GM21528 (cell line): Measurements from ENCODE around the gene DNAL1.

Experiments used
- ATAC-seq: cut with Tn5 transposase; IDR thresholded peaks from one replicate; pipeline ENCODE4 v1.9.1; 2021; ENCODE audit warnings: mild to moderate bottlenecking, moderate library complexity; ENCODE audit not compliant: unreplicated experiment, low FRiP score

Gene DNAL1

DNA sequence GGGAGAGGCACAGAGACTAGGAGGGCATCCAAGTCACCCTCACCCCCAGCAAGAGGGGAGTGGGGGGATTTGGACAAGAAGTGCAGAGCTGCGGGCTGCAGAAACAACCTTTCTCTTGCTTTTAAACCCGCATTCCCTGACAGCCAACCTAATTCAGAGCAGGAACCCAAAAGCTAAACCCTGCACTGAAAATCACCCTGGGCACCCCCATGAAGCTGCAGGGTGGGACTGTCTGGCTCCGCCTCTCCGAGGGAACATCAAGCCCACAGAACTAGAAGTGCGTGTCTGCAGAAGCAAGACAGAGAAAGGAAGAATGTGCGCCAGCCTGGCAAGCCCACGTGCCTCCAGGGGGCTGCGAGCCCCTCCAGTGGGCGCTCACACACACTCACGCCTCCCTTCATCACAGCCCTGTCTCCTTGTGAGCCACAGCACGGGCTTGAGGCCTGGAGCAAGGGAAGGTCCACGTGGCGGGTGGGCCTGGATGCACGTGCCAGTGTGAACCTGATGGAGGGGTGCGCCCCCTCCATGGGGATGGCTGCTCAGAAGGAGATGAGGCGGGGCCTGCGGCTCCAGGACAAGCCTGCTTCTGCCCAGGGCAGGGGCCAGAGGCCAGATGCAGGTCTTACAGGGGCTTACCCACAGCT is 97.2 kb downstream of the DNAL1 start:
- no peak for ATAC-seq

DNA sequence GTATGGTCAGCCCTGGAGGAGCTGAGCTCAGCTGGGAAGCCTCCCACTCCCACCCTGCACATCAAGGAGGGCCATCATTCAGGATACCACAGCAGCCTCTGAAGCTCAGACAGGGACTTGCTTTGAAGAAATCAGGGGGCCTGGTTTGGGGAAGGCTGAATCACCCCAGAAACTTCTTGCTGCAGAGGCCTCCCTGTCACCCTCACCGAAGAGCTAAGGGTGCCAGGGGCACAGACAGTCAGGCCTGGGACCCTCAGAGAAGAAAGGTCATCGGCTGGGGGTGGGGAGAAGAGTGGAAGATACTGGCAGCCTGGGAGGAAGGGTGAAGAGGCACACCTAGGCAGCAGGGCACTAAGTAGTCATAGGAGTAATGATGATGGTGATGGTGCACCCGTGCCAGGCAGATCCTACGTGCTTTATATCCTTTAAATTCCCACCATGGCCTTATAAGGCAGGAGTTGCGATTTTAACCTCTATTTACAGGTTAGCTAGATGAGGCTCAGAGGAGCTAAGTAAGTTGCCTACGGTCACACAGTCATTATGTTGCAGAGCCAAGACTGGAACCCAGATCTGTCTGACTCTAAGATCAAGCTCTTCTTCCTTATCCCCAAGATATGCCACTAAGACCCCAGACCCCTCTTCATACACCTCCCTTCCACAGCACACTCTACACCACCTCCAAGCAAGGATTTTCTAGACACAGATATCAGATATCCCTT is 97.9 kb downstream of the DNAL1 start:
- ATAC-seq = no peak

DNA sequence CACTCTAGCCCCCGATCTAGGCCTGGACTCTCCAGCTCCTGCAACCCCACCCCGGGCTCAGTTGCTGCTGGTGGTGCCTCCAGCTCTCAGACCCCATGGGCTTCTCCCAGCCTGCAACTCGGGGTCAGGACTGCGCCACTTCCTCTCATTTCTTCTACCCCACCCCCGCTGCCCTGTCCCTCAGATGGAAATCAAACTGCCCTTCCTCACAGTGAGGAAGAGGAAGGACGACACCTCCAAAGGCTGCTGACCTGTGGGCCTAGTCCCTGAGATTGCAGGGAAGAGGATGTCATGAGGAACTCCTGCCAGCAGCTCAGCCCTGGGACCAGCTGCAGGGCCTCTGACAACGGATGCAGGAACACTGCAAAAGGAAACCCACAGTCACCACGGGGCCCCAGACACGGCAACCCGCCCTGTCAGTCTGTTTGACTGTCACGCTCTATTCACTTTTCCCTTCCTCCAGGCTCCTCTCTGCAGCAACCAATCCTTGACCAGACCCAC is 98.7 kb downstream of the DNAL1 start:
- no peak for ATAC-seq

DNA sequence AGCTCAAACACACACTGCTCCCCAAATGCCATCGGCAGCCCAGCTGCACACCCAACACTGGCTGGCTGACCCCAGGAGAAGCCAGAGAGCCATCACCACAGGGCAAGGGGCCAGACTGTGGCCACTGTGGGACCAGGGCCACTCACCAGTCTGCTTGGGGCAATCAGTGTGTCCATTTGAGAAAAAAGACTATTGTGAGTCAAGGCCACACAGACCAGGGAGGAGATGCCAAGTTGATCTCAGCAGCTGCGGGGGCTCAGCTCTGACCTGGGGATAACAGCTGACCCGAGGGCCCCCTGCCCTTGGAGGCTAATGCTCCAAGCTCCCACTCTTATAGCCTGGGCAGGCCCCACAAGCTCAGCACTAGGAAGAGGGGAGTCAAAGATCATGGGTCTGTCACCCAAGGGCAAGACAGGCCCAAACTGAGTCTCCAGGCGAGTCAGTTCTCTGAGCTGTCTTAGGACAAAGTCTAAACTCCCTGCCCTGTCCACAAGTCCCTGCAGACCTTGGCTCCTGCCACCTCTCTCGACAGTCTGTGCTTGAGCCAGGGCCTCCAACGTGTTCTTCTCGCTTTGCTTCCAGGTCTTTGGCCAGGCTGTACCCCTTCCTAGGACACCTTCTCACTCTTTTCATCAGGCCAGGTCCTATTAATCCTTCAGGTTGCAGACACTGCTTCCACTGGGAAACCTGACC is 99.5 kb downstream of the DNAL1 start:
- no peak for ATAC-seq

DNA sequence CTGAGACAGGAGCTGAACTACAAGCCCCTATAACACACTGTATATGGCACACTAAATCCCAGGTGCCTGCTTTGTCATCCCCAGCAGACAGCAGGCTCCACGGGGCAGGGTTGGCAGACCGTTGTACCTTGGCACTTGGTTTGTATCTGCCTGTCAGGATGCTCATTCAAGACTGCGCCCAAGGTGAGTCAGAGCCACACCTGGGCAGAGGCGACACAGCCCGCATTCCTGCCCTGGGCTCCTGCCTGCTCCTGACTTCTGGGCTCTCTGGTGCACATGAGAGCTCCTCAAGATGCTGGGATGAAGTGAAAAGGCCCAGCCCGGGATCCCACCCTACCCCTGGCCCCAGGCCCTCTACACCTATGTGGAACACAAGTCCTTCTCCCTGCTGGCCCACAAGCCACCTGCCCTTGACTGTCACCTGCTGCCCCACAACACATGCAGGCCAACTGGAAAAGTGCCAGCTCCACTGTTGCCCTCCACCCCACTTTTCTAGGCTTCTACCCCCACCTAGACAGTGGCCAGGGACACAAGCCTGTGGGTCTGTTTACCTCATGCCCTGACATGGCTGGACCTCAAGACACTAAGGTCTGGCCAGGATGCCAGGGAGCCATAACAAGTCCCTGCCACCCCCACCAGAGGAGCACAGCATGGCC is 100.2 kb downstream of the DNAL1 start:
- no peak for ATAC-seq

DNA sequence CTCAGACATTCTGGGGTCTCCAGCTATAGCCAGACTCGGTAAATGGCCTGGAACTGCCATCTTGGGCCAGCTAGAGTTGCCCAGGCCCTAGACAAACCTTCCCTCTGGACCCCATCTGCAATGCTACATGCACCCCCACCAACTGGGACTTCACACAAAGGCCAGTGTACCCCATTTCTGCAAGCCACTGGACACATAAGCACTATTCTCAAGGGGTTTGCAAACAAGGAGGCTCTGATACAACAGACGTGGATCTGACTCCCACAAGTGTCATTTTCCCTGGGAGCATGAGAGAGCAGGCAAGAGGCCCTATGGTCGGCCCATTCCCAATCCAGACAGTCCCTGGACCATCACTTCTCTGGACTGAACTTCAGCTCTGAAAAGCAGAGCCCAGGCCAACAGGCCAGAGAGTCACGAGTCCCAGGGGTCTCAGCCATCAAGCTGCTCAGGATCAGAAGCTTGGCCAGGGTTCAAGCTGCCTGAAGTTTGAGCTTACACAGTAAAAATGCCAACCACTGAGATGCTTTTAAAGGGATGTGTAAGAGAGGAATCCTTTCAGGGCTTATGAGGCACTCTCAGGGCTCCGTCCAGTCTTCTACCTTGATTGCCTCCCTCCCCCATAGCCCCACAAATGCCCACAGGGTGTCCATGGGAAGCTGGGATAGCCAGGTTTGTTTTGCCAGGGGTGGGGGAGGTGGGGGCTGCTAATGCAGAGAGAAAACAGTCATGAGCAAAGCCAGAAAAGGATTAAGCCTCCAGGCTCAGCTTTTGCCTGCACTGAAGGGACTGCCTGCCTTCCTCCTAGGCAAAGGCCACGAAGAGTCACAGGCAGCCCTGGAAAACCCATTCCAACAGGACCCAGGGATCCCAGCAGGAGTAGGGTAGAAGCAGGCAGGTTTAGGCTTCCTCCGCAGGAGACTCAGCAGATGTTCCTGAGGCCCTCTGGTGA is 101.1 kb downstream of the DNAL1 start:
- ATAC-seq = no peak

DNA sequence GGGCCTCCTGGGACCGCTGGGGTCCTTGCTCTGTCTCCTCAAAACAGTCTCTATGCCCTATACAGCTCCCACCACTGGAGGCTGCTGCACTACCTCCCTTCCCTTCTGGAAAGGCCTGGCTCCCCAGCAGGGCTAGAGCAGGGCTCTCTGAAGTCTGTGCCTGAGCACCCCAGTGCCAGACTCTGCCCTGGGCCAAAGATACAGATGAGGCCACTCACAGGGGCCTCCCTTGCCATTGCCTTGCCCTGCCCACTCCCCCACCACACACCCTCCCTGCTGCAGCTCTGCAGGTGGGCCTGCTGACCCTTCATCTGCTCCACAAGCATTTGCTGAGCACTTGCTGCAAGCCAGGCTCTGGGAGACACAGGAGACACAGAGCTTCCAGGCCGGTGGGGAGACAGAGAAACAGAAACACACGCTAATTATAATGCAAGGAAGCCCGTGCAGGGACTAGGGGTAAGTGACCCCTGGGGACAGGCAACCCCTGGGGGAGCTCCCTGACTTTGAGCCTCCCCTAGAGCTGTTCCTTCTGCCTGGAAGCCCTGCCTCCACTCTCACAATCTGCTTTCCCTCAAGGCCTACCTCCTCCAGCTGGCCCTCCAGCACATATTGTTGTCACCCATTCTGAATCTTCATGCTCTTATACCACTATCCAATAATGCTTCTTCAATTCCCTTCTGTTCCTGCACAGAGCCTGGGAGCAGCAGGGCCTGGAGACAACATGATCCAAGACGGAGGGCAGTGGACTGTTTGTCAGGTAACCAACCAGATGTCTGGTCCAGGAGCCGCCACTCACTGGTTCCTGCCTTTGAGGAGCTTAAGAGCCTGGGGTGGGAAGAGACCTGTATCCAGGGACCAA is 102.0 kb downstream of the DNAL1 start:
- ATAC-seq = no peak

DNA sequence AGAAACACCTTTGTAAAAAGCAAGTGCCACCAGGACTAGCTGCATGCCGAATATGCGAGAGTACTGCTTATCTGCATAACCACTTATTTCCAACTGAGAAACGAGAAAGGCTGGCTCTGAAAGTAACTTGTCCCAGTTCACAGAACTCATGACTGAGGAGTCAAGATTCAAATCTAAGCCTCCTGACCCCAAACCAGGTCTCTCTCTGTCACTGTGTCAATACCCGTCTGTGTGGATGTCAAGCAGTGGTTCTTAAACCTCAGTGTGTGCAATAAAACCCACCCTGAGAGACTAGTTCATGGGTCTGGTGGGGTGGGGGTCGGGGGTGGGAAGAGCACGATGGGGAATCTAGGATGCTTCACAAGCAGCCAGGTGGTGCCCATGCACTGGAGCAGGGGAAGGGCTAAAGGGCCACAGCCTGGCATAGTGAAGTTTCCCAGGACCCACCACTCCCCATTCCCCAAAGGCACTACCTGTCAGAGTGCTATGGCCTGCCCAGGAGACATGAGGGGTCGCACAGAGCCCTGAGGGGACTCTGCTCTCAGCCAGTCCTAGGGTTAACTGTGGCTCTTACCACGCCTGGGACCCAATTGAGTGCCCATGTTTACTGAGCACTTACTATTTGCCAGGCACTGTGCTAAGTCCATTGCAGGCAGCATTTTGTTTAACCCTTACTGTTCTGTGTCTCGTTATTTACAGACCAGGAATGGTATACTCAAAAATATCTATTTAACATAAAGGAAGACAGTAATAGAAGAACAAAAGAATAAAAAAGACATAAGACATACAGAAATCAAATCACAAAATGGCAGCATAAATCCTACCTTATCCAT is 102.8 kb downstream of the DNAL1 start:
- no peak for ATAC-seq

DNA sequence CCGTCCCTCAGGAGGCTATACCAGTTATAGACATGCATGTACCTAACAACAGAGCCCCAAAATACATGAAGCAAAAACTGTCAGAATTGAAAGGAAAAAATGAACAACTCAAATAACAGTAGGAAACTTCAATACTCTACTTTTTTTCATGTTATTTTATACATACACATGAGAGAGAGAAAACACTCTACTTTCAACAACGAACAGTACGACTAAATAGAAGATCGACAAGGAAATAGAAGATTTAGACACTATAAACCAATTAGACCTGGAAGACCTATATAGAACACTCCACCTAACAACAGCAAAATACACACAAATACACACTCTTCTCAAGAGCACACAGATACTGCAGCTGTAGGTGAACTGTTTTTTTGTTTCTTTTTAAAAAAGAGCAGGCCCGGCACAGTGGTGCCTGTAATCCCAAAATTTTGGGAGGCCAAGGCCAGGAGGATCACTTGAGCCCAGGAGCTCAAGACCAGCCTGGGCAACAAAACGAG is 104.1 kb downstream of the DNAL1 start:
- no peak for ATAC-seq

DNA sequence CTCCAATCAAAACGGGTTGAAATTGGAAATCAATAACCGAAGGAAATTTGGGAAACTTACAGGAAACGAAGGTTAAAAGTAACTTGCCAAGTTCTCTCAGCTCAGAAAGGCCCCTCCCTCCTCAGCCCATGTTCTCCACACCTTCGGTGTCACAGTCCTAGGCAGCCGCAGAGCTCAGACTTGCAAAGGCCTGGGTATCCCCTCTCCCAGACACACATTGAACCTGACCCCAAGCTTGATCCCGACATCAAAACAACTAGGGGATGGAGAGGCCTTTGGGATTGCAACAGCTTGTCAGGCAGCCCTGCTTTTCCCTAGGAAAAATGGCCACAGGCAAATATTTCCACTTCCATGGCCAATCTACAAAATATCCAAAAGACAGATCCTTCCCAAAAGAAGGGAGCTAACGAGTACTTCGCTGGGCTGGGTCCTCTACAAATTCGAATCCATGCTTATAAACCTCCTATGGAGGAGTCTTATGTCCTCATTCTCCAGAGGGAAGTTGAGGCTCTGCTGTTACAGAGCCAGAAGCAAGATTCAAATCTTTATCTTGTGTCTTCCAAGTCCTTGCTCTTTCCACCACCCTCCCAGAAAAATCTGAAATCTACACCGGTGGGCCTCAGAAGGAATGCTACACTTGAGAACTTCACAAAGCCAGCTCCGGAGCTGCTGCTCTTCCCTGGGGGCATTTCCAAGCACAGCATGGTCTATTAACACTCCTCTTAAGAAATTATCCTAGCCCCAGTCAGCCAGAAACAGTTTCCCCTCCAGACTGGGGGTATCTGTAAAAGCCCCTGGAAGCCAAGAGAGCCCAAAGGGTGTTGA is 105.1 kb downstream of the DNAL1 start:
- ATAC-seq = no peak

DNA sequence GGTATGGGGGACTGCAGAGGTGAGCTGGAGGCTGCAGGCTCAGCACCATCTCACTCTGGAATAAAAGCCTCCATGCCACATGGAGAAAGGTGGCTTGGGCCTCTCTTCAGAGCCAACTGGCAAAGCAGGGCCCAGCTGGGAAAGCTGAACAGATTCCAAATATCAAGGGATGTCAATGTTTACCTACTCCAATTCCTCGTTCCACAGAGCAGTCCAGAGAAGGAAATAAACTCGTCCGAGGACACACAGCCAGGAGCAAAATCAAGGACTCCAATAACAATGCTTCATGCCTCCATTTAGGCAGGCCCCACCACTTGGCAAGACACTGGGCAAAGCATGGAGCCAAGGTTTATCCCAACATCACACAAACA is 105.7 kb downstream of the DNAL1 start:
- ATAC-seq = no peak

DNA sequence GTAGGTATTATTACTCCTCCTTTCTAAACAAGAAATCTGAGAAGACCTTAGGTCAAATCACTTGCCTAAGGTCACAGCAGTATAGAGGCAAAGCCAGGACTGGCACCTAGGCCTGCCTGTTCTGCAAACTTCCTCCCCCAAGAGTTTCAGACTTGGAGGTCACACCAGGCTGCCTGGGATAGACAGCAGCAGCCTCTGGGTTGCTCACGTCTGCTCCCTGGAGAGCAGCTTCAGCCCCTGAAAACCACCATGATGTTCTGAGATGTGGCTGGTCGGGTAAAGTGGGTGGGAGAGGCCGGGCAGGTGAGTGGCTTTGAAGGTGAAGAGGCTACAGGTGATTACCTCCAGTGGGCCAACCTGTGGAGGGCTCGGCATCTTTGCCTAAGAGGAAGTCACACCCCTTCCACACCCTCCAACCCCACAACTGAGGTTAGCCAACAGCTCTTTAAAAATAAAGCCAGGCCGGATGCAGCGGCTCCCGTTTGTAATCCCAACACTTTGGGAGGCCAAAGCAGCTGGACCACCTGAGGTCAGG is 106.4 kb downstream of the DNAL1 start:
- ATAC-seq = no peak

DNA sequence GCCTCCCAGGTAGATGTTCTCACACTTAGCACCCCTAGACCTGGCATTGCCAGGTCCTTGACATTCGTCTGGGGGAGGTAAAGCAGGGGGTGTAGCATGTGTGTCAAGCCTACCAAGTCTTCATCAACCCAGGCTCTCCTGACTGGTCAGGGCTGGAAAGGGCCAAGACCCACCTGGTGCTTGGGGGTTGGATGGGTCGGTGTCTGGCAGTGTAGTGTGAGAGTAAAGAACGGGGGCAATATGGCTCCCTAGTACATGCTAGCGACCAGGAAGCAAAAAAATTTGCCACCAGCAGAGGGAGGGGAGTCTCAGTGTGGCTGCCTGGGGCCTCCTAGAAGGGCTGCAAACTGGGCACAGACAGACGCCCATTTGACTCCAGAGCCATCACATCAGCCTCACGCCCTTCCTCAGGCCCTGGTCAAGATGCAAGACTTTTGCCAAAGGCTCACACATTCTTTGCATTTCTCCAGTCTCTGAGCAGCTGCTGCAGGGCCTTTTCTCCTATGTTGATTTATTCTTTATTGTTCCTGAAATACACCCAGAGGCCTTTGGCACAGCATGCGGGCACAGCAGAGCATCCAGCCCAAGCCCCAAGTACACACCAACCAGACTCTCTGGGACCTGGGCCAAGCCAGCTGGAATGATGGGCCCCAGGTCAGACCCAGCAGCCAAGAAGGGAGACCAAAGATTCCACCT is 107.7 kb downstream of the DNAL1 start:
- no peak for ATAC-seq
